Measurements from ENCODE around the gene FGF18.

The FGF18 gene

GRCh38 chr5:171445644-171446516 is 26.4 kb downstream of the FGF18 start:
- no peak for DNase-seq

- no peak for DNase-seq
Measured at GRCh38 chr5:171447226-171447625, 27.8 kb downstream of the FGF18 start.

- no peak for DNase-seq
Measured at GRCh38 chr5:171449426-171449825, 30.0 kb downstream of the FGF18 start.

GRCh38 chr5:171450423-171451331 is 31.2 kb downstream of the FGF18 start:
- DNase-seq, result no peak

GRCh38 chr5:171451421-171451820 is 32.0 kb downstream of the FGF18 start:
- no peak for DNase-seq

GRCh38 chr5:171453056-171453725 is 33.7 kb downstream of the FGF18 start:
- DNase-seq, result no peak

GRCh38 chr5:171453988-171454387 is 34.5 kb downstream of the FGF18 start:
- DNase-seq, result no peak

- DNase-seq, result no peak
Measured at GRCh38 chr5:171454549-171454948, 35.1 kb downstream of the FGF18 start.

- DNase-seq, result no peak
Measured at GRCh38 chr5:171455522-171455921, 36.1 kb downstream of the FGF18 start.

- DNase-seq, result no peak
Measured at GRCh38 chr5:171457208-171457981, 37.9 kb downstream of the FGF18 start.

- DNase-seq, result no peak
Measured at GRCh38 chr5:171459839-171460238, 40.4 kb downstream of the FGF18 start.

GRCh38 chr5:171462136-171462927 is 42.9 kb downstream of the FGF18 start:
- no peak for DNase-seq

GRCh38 chr5:171462928-171463861 is 43.7 kb downstream of the FGF18 start:
- DNase-seq, result no peak

GRCh38 chr5:171463862-171464229 is 44.4 kb downstream of the FGF18 start:
- no peak for DNase-seq

- no peak for DNase-seq
Measured at GRCh38 chr5:171464829-171465228, 45.4 kb downstream of the FGF18 start.

GRCh38 chr5:171467107-171467506 is 47.7 kb downstream of the FGF18 start:
- DNase-seq, result no peak

- no peak for DNase-seq
Measured at GRCh38 chr5:171469326-171469725, 49.9 kb downstream of the FGF18 start.

- no peak for DNase-seq
Measured at GRCh38 chr5:171470420-171470819, 51.0 kb downstream of the FGF18 start.

GRCh38 chr5:171474230-171474813 is 54.9 kb downstream of the FGF18 start:
- no peak for DNase-seq

- no peak for DNase-seq
Measured at GRCh38 chr5:171475596-171475995, 56.1 kb downstream of the FGF18 start.

Data from CD4-positive, alpha-beta T cell treated with Interleukin-15 for 1 hour (primary cell).